H1 (cell line): ENCODE measurements around the gene DES. TPM values are rescaled to one million over a fixed set of nuclear protein-coding genes. Genes with fewer than 3 reads are reported as not detected.

ENCODE experiments used
- CTCF ChIA-PET: fragments of 300-600 bp; sonication (Branson Sonifier 250); formaldehyde crosslinking; loops from one replicate; lab custom pipeline; 2021; ENCODE audit not compliant: partially characterized antibody; lab: Charles Lee
- POLR2A ChIA-PET: fragments of 300-600 bp; sonication (Branson Sonifier 250); formaldehyde crosslinking; loops from one replicate; lab custom pipeline; 2021; ENCODE audit warnings: inconsistent platforms; ENCODE audit not compliant: partially characterized antibody; lab: Charles Lee
- DNase-seq, 2 experiments: peaks; one replicate each; pipeline versions ENCODE4 v3.0.0 to v3.0.0-alpha.2; 2010 to 2022; ENCODE audit warnings: low spot score in 2 of 2, low read depth in 1 of 2, mixed read lengths in 1 of 2
- FAIRE-seq: peaks from 2 replicates; lab custom pipeline; 2011; peaks lifted over from hg19 to GRCh38; lab: Jason Lieb, UNC
- H2AFZ ChIP-seq: 2 replicates; pipeline ENCODE4 v1.8.1; 2012; ENCODE audit warnings: low read length, inconsistent platforms
- H2AK5ac ChIP-seq: 2 replicates; pipeline ENCODE4 v1.6.1; 2013; ENCODE audit warnings: low read depth, low read length
- H2BK120ac ChIP-seq: replicated peaks from 2 replicates; pipeline ENCODE3; 2013; ENCODE audit warnings: low read depth, low read length, inconsistent platforms
- H2BK12ac ChIP-seq: 2 replicates; pipeline ENCODE4 v1.6.1; 2013; ENCODE audit warnings: low read depth, low read length
- H2BK15ac ChIP-seq: 2 replicates; pipeline ENCODE4 v1.6.1; 2013; ENCODE audit warnings: low read length
- H2BK20ac ChIP-seq: 2 replicates; pipeline ENCODE4 v1.6.1; 2013; ENCODE audit warnings: low read length
- H2BK5ac ChIP-seq: 2 replicates; pipeline ENCODE4 v1.6.1; 2013; ENCODE audit warnings: low read depth, low read length
- H3K14ac ChIP-seq: 2 replicates; pipeline ENCODE4 v1.6.1; 2013; ENCODE audit warnings: inconsistent platforms; ENCODE audit not compliant: insufficient read length
- H3K18ac ChIP-seq: 2 replicates; pipeline ENCODE4 v1.6.1; 2013; ENCODE audit warnings: low read length; ENCODE audit errors: extremely low read depth
- H3K23ac ChIP-seq: 2 replicates; pipeline ENCODE4 v1.6.1; 2013; ENCODE audit warnings: inconsistent platforms; ENCODE audit not compliant: insufficient read length
- H3K23me2 ChIP-seq: 2 replicates; pipeline ENCODE4 v1.6.1; 2013; ENCODE audit warnings: low read depth, low read length
- H3K27ac ChIP-seq: 2 replicates; pipeline ENCODE4 v1.6.1; 2011; ENCODE audit warnings: low read depth, low read length, inconsistent platforms
- H3K27me3 ChIP-seq, 4 experiments: replicated peaks in 1 of 4; 1 replicate in 1 of 4; 2 replicates in 3 of 4; pipeline versions ENCODE4 v1.6.1 to v1.8.1; 2011 to 2013; ENCODE audit warnings: low read length in 3 of 4, mild to moderate bottlenecking in 3 of 4, inconsistent platforms in 2 of 4, mixed read lengths in 2 of 4, moderate library complexity in 1 of 4; ENCODE audit not compliant: control insufficient read depth in 3 of 4, insufficient read depth in 3 of 4; ENCODE audit errors: extremely low read depth in 1 of 4
- H3K36me3 ChIP-seq, 4 experiments: 2 replicates each; pipeline versions ENCODE4 v1.6.1 to v1.8.1; 2011 to 2013; ENCODE audit warnings: mild to moderate bottlenecking in 4 of 4, low read length in 3 of 4, moderate library complexity in 2 of 4, control low read depth in 1 of 4, inconsistent platforms in 1 of 4; ENCODE audit not compliant: insufficient read depth in 4 of 4, control insufficient read depth in 2 of 4
- H3K4ac ChIP-seq: replicated peaks from 2 replicates; pipeline ENCODE3; 2013; ENCODE audit warnings: low read length, low read depth, mixed read lengths, inconsistent platforms; ENCODE audit not compliant: insufficient read length
- H3K4me1 ChIP-seq, 4 experiments: replicated peaks in 1 of 4; 1 replicate in 1 of 4; 2 replicates in 3 of 4; pipeline versions ENCODE4 v1.6.1 to v1.8.1; 2011 to 2013; ENCODE audit warnings: low read length in 3 of 4, inconsistent platforms in 2 of 4, mixed read lengths in 1 of 4; ENCODE audit not compliant: insufficient read depth in 4 of 4, control insufficient read depth in 3 of 4
- H3K4me2 ChIP-seq, 2 experiments: 2 replicates each; pipeline versions ENCODE4 v1.6.1 to v1.8.1; 2011 to 2013; ENCODE audit warnings: low read depth in 2 of 2, low read length in 2 of 2, control low read depth in 1 of 2, inconsistent platforms in 1 of 2, mild to moderate bottlenecking in 1 of 2; ENCODE audit not compliant: insufficient read depth in 1 of 2
- H3K4me3 ChIP-seq, 4 experiments: fragments of 200-600, 300-600 bp in 1 of 4; sonication (generic), shearing (Covaris generic), sonication (Bioruptor Twin) in 1 of 4; 2 replicates each; pipeline versions ENCODE4 v1.5.1 to v1.8.1; 2011 to 2016; ENCODE audit warnings: low read length in 4 of 4, low read depth in 3 of 4, control low read depth in 2 of 4, inconsistent platforms in 2 of 4, mild to moderate bottlenecking in 2 of 4, mixed read lengths in 1 of 4, moderate library complexity in 1 of 4; ENCODE audit not compliant: insufficient read depth in 2 of 4; ENCODE audit errors: extremely low read depth in 1 of 4
- H3K56ac ChIP-seq: replicated peaks from 2 replicates; pipeline ENCODE3; 2013; ENCODE audit warnings: low read depth, mild to moderate bottlenecking, mixed read lengths, low read length, inconsistent platforms; ENCODE audit not compliant: insufficient read length
- H3K79me1 ChIP-seq: 2 replicates; pipeline ENCODE4 v1.6.1; 2013; ENCODE audit warnings: low read depth, low read length, control low read depth
- H3K79me2 ChIP-seq, 2 experiments: 2 replicates each; pipeline versions ENCODE4 v1.6.1 to v1.8.1; 2012 to 2013; ENCODE audit warnings: low read length in 2 of 2, mild to moderate bottlenecking in 2 of 2, inconsistent platforms in 1 of 2; ENCODE audit not compliant: insufficient read depth in 2 of 2, control insufficient read depth in 1 of 2
- H3K9ac ChIP-seq, 4 experiments: replicated peaks in 1 of 4; 1 replicate in 1 of 4; 2 replicates in 3 of 4; pipeline versions ENCODE4 v1.6.1 to v1.8.1; 2011 to 2013; ENCODE audit warnings: low read depth in 3 of 4, low read length in 3 of 4, control low read depth in 2 of 4, mild to moderate bottlenecking in 2 of 4, moderate library complexity in 2 of 4, inconsistent platforms in 1 of 4; ENCODE audit errors: extremely low read depth in 1 of 4
- H3K9me3 ChIP-seq, 2 experiments: 2 replicates each; pipeline versions ENCODE4 v1.6.1 to v1.8.1; 2012 to 2013; ENCODE audit warnings: mild to moderate bottlenecking in 2 of 2, moderate library complexity in 2 of 2, control low read depth in 1 of 2, inconsistent platforms in 1 of 2, low read depth in 1 of 2, low read length in 1 of 2, mixed read lengths in 1 of 2; ENCODE audit not compliant: insufficient read depth in 2 of 2
- H4K20me1 ChIP-seq, 2 experiments: replicated peaks in 1 of 2; 2 replicates each; pipeline versions ENCODE3 to v1.8.1; 2011 to 2013; ENCODE audit warnings: inconsistent platforms in 2 of 2, low read length in 2 of 2, mild to moderate bottlenecking in 1 of 2; ENCODE audit not compliant: insufficient read depth in 2 of 2, control insufficient read depth in 1 of 2
- H4K5ac ChIP-seq: 2 replicates; pipeline ENCODE4 v1.6.1; 2013; ENCODE audit warnings: low read length, low read depth, mixed read lengths, inconsistent platforms; ENCODE audit not compliant: insufficient read length
- H4K8ac ChIP-seq: 2 replicates; pipeline ENCODE4 v1.8.0; 2013; ENCODE audit warnings: mild to moderate bottlenecking, moderate library complexity, low read length, inconsistent platforms; ENCODE audit not compliant: insufficient read depth; ENCODE audit errors: extremely low read depth
- H4K91ac ChIP-seq: replicated peaks from 2 replicates; pipeline ENCODE3; 2013; ENCODE audit warnings: low read length, mixed read lengths, inconsistent platforms; ENCODE audit not compliant: insufficient read length
- WGBS, 2 experiments: shearing (Covaris generic) in 1 of 2; methylation state at CpG; one replicate each; pipeline versions ENCODE4 v1.1.6 to v1.1.7; 2013 to 2015; ENCODE audit warnings: low lambda C conversion rate in 2 of 2, mixed read lengths in 2 of 2, inconsistent platforms in 1 of 2, low coverage in 1 of 2, missing lambda C conversion rate in 1 of 2; ENCODE audit not compliant: insufficient replicate concordance in 2 of 2, insufficient coverage in 1 of 2, insufficient read length in 1 of 2; ENCODE audit errors: extremely low coverage in 1 of 2, missing lambda C conversion rate in 1 of 2; 5-methylcytosine and 5-hydroxymethylcytosine counted together
- polyA plus RNA-seq, 7 experiments: library from polyadenylated mRNA; depleted of rRNA in 3 of 7; stranded (reverse) in 5 of 7; unstranded in 2 of 7; fragments of >200 nt in 5 of 7; fragments of 200-250 nt in 2 of 7; gene quantifications; 1 replicate in 5 of 7; 2 replicates in 1 of 7; 4 replicates in 1 of 7; pipeline versions ENCODE4 v1.2.1 to v1.2.3, GENCODE V29; 2011 to 2013; ENCODE audit warnings: missing spikeins in 2 of 7, mixed read lengths in 2 of 7
- total RNA-seq: library from RNA; stranded (reverse); fragmentation: NEBNext Ultra II Directional; extraction: Animal tissue kit (Norgen Biotek cat#: 25700); gene quantifications from 2 replicates; pipeline ENCODE4 v1.2.1, GENCODE V29; 2021

DES gene
- total and polyA plus RNA-seq, 2 of the 8 experiments (the other 6 are each of a cell fraction or from before 2014, with no cell fraction given) = 1.8 to 4.3 TPM

DNA sequence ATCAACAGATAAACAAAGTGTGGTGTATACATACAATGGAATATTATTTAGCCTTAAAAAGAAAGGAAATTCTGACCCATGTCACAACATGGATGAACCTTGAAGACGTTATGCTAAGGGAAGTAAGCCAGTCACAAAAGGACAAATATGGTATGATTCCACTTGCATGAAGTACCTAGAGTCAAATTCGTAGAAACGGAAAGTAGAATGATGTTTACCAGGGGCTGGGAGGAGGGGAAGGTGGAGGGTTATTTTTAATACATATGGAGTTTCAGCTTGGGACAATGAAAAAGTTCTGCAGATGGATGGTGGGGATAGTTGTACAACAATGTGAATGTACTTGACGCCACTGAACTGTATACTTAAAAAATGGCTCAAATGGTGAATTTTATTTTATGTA lies 3.3 kb upstream of the DES start:
- H3K4me3 ChIP-seq = no peak overlapping the region
- no peaks in the 10 kb centered on the region for H3K9me3 ChIP-seq
- H3K4ac ChIP-seq = no peak overlapping the region
- peaks cover 15 to 22% (median 22%) of the 10 kb centered on the region in 4 experiments for H3K27me3 ChIP-seq
- no peak overlapping the region for H3K9ac ChIP-seq
- no peak overlapping the region for H2BK120ac ChIP-seq
- no peak overlapping the region for H3K23ac ChIP-seq
- ChIA-PET CTCF (interaction anchor here (11.3 to 88.6 kb wide), 2 partner anchors 12 to 75 kb away, joined by 128 to 7248 read pairs; partner anchors contain the start of genes ASIC4, CHPF, GMPPA and SPEG), POLR2A (interaction anchor here (4.6 kb wide), 1 partner anchor 11 kb away, joined by 17 read pairs; no protein-coding TSS in a partner anchor)
- H3K36me3 ChIP-seq = no peaks in the 10 kb centered on the region
- DNase-seq (no peak), FAIRE-seq (no peak)
- H2AK5ac ChIP-seq = no peak overlapping the region
- no peaks in the 10 kb centered on the region; the same call in 1 of the 2 replicates for H3K23me2 ChIP-seq
- H2BK20ac ChIP-seq = no peak overlapping the region
- H3K18ac ChIP-seq = no peak overlapping the region
- H2AFZ ChIP-seq = no peak overlapping the region
- no peaks in the 10 kb centered on the region for H3K79me1 ChIP-seq
- H4K20me1 ChIP-seq = no peaks in the 10 kb centered on the region
- no peak overlapping the region for H4K8ac ChIP-seq
- no peak overlapping the region for H2BK12ac ChIP-seq
- H4K5ac ChIP-seq = no peak overlapping the region
- WGBS, 2 experiments = 87% methylated on average over 4 of the region's 4 CpGs; no CpG with 5 or more reads in 1 of the 2 experiments
- H4K91ac ChIP-seq = no peak overlapping the region
- no peak overlapping the region for H3K27ac ChIP-seq
- peaks cover 8 to 26% (median 15%) of the 10 kb centered on the region in 4 experiments for H3K4me1 ChIP-seq
- no peaks in the 10 kb centered on the region for H3K79me2 ChIP-seq
- no peak overlapping the region for H3K4me2 ChIP-seq
- no peak overlapping the region for H2BK15ac ChIP-seq
- H3K56ac ChIP-seq = no peak overlapping the region
- no peak overlapping the region for H3K14ac ChIP-seq
- H2BK5ac ChIP-seq = no peak overlapping the region
